Peyer's patch (tissue), 4 donors: ENCODE data around the gene RABIF.

Experiments
- POLR2A ChIP-seq, 2 donors: fragments of 450-650 bp; IDR thresholded peaks; one replicate each; pipeline ENCODE4 v1.5.1; 2017; ENCODE audit warnings: antibody characterized with exemption in 2 of 2, mild to moderate bottlenecking in 2 of 2, moderate library complexity in 2 of 2
- TF ChIP-seq, protein P1 (sequence below), 6 experiments: fragments of 450-650 bp in 4 of 6; fragments of 200-600 bp in 2 of 6; sonication (generic) in 1 of 6; IDR thresholded peaks; one replicate each; pipeline ENCODE4 v1.5.1; 2017 to 2019; ENCODE audit warnings: antibody characterized with exemption in 6 of 6, mild to moderate bottlenecking in 3 of 6, moderate library complexity in 1 of 6

DNA sequence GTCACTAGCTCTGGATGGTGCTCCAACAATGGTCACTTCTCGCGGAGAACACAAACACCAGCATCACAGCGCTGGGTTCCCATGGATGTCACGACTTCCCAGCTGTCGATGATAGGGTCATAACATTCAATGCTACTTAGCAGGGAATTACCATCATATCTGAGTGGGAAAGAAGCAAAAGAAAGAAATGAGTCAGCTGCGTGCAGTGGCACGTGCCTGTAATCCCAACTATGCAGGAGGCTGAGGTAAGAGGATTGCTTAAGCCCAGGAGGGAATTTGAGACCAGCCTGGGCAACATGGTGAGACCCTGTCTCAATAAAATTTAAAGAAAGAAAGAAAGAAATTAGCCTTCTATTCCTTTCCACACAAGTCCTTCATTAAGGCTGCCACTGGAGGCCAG, 3.6 kb upstream of the RABIF start:
- TF ChIP-seq, protein P1, sequence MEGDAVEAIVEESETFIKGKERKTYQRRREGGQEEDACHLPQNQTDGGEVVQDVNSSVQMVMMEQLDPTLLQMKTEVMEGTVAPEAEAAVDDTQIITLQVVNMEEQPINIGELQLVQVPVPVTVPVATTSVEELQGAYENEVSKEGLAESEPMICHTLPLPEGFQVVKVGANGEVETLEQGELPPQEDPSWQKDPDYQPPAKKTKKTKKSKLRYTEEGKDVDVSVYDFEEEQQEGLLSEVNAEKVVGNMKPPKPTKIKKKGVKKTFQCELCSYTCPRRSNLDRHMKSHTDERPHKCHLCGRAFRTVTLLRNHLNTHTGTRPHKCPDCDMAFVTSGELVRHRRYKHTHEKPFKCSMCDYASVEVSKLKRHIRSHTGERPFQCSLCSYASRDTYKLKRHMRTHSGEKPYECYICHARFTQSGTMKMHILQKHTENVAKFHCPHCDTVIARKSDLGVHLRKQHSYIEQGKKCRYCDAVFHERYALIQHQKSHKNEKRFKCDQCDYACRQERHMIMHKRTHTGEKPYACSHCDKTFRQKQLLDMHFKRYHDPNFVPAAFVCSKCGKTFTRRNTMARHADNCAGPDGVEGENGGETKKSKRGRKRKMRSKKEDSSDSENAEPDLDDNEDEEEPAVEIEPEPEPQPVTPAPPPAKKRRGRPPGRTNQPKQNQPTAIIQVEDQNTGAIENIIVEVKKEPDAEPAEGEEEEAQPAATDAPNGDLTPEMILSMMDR (IDR thresholded peaks at IDR 0.05): no peak
- TF ChIP-seq POLR2A (IDR thresholded peaks at IDR 0.05): no peak
